Activated CD4-positive, alpha-beta T cell treated with anti-CD3 and anti-CD28 coated beads for 36 hours (primary cell): ENCODE results near the gene PMVK. TPM values are rescaled to one million over a fixed set of nuclear protein-coding genes. Genes with fewer than 3 reads are reported as not detected.

Experiments used
- ATAC-seq: fragments of 200-7000 bp; cut with Tn5 transposase; one replicate; pipeline ENCODE4 v1.10.0; 2021; ENCODE audit warnings: mild to moderate bottlenecking, moderate library complexity
- CTCF ChIA-PET: fragments of 350-600 bp; sonication (Branson Sonifier 250); formaldehyde crosslinking; loops from one replicate; lab custom pipeline; 2021; ENCODE audit warnings: antibody characterized with exemption; lab: Charles Lee
- POLR2A ChIA-PET: fragments of 350-600 bp; sonication (Branson Sonifier 250); formaldehyde crosslinking; loops from one replicate; lab custom pipeline; 2021; ENCODE audit warnings: antibody characterized with exemption, inconsistent platforms; lab: Charles Lee
- DNase-seq: peaks from one replicate; pipeline ENCODE4 v3.0.0-alpha.2; 2020
- H3K27ac Mint-ChIP-seq: one replicate; pipeline ENCODE4 v1.8.0; 2021; ENCODE audit warnings: mixed read lengths
- H3K27me3 Mint-ChIP-seq: one replicate; pipeline ENCODE4 v1.8.0; 2021; ENCODE audit warnings: mixed read lengths
- H3K36me3 Mint-ChIP-seq: one replicate; pipeline ENCODE4 v1.8.0; 2021; ENCODE audit warnings: low read depth, mixed read lengths
- H3K4me1 Mint-ChIP-seq: one replicate; pipeline ENCODE4 v1.8.0; 2021; ENCODE audit warnings: mixed read lengths
- H3K4me3 Mint-ChIP-seq: one replicate; pipeline ENCODE4 v1.8.0; 2021; ENCODE audit warnings: mild to moderate bottlenecking, moderate library complexity, mixed read lengths
- H3K9me3 Mint-ChIP-seq: one replicate; pipeline ENCODE4 v1.8.0; 2021; ENCODE audit warnings: low read depth, mixed read lengths
- intact Hi-C, 2 experiments: fragments of 100-400 bp; cut with DNase I in 1 of 2; cut with micrococcal nuclease in 1 of 2; formaldehyde crosslinking; loops; one replicate each; pipeline versions ENCODE4 v1.14.2 to v1.15.1; 2022 to 2024; cut with DNase I, micrococcal nuclease
- microRNA-seq: library from miRNA; unstranded; fragments of <30 nt; microRNA quantifications from one replicate; pipeline ENCODE4 v1.2.0, GENCODE V29; 2021; ENCODE audit warnings: borderline replicate concordance
- total RNA-seq, 2 experiments: library from RNA; stranded (reverse); gene quantifications; one replicate each; pipeline ENCODE4 v1.2.3, GENCODE V29; 2021

PMVK gene
- total RNA-seq, 2 experiments from 2014 or later: 17.0 to 36.9 TPM

DNA sequence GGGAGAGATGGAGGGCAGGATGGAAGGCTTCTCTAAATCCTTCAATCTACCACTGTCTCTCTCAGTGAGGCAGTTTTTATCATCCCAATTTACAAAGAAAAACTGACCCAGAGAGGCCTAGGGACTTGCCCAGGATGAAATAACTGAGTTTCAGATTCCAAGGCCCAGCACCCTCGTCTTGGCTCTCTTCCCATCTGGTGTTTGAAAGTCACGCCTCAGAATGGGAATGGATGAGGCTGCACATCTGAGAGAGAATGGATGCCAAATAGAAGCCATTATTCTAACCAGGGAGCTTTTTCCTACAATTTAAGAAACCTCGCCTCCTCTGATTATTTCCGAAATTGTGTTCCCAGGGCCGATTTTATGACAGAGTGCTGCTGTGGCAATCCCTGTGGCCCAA is 55.8 kb downstream of the PMVK start:
- peaks cover 2% of the 10 kb centered on the region for H3K27me3 Mint-ChIP-seq
- POLR2A ChIA-PET: no interaction called here
- H3K4me1 Mint-ChIP-seq: no peaks in the 10 kb centered on the region
- ATAC-seq: no peak
- CTCF ChIA-PET: interaction anchor here (0.6 to 2.6 kb wide), 9 partner anchors 11 to 327 kb away, joined by 3 to 18 read pairs (median 4); no protein-coding TSS in a partner anchor
- no peaks in the 10 kb centered on the region for H3K36me3 Mint-ChIP-seq
- H3K27ac Mint-ChIP-seq: no peak overlapping the region
- intact Hi-C loops: no loop called here
- no peaks in the 10 kb centered on the region for H3K9me3 Mint-ChIP-seq
- H3K4me3 Mint-ChIP-seq: no peak overlapping the region
- no peak for DNase-seq

DNA sequence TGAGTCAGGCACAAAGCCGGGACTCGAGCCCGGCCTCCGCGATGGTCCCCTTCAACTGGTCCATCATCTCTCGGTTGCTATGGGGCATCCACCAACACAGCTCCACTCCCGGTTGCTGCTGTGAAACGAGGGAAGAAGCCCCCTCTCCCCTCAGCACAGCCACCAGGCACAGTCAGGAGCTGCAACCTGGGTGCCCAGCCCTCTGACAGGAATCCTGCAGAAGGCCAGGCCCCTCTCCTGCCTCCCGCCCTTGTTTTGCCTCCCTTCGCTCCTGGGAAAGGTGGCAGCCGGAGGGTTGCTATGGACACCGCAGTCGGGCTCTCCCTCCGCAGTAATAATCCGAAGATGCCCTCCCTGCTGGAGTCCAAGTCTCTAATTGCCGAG is 57.5 kb downstream of the PMVK start:
- Mint-ChIP-seq H3K36me3 (no peaks in the 10 kb centered on the region), H3K27ac (no peak overlapping the region), H3K9me3 (no peaks in the 10 kb centered on the region), H3K4me3 (no peak overlapping the region), H3K27me3 (peaks cover 4% of the 10 kb centered on the region), H3K4me1 (peaks cover 5% of the 10 kb centered on the region)
- POLR2A ChIA-PET: no interaction called here
- ATAC-seq (no peak), DNase-seq (no peak)
- CTCF ChIA-PET: interaction anchor here (0.7 to 2.1 kb wide), 27 partner anchors 9 to 463 kb away, joined by 3 to 27 read pairs (median 4); partner anchors contain the start of gene KCNN3
- intact Hi-C loops: loop anchor here (5.0 kb wide), 4 partner anchors 107 to 397 kb away; no protein-coding TSS in a partner anchor

GRCh38 chr1:154878371-154879037 is 58.0 kb downstream of the PMVK start:
- Mint-ChIP-seq H3K36me3 (no peaks in the 10 kb centered on the region), H3K9me3 (no peaks in the 10 kb centered on the region), H3K27me3 (peaks cover 4% of the 10 kb centered on the region), H3K4me1 (peaks cover 10% of the 10 kb centered on the region), H3K27ac (no peak overlapping the region), H3K4me3 (no peak overlapping the region)
- ChIA-PET POLR2A (interaction anchor here (0.6 kb wide), 1 partner anchor 302 kb away, joined by 3 read pairs; no protein-coding TSS in a partner anchor), CTCF (interaction anchor here (0.6 to 2.1 kb wide), 30 partner anchors 8 to 472 kb away, joined by 3 to 27 read pairs (median 4); partner anchors contain the start of gene KCNN3)
- peak; percentile 95 for ATAC-seq
- intact Hi-C loops: loop anchor here (1.0 to 5.0 kb wide), 8 partner anchors 106 to 396 kb away; no protein-coding TSS in a partner anchor
- peak; percentile 87 for DNase-seq

- peaks cover 13% of the 10 kb centered on the region for H3K4me1 Mint-ChIP-seq
- no peak overlapping the region for H3K27ac Mint-ChIP-seq
- no peaks in the 10 kb centered on the region for H3K36me3 Mint-ChIP-seq
- ChIA-PET CTCF (interaction anchor here (0.6 to 2.1 kb wide), 9 partner anchors 12 to 318 kb away, joined by 3 to 27 read pairs (median 5); no protein-coding TSS in a partner anchor), POLR2A (no interaction called here)
- DNase-seq: no peak
- H3K9me3 Mint-ChIP-seq: no peaks in the 10 kb centered on the region
- intact Hi-C loops: loop anchor here (5.0 kb wide), 4 partner anchors 105 to 395 kb away; no protein-coding TSS in a partner anchor
- ATAC-seq: no peak
- H3K27me3 Mint-ChIP-seq: peaks cover 4% of the 10 kb centered on the region
- no peak overlapping the region for H3K4me3 Mint-ChIP-seq
Observed at GRCh38 chr1:154877370-154877974, 59.0 kb downstream of the PMVK start.

DNA sequence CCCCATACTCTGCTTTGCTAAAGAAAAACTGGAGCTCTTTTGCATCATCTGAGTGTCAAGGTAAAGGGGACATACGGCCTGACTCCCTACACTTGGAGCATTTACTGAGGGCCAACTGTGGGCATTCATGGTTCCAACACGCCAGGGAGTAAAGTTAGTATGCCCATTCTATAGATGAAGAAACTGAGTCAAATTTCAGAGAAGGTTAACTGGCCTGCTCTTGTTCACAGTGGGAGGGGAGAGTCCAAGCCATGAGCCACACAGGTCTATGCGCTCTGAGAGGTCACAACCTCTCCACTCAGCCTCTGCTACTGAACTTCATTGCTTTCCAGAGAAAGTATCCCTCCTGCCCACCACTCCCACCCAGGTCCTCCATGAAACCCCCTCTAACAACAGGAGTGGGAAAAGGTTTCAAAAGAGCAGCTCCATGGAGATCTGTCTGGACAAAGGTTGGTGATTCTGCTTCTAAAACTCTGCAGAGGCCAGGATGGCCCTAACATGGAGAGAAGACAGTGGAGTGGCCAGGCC is 59.6 kb downstream of the PMVK start:
- H3K27me3 Mint-ChIP-seq: peaks cover 6% of the 10 kb centered on the region
- no peaks in the 10 kb centered on the region for H3K9me3 Mint-ChIP-seq
- POLR2A ChIA-PET: no interaction called here

More for the DNA sequence above, 59.6 kb downstream of the PMVK start:
- DNase-seq (no peak), ATAC-seq (no peak)
- CTCF ChIA-PET: interaction anchor here (0.6 to 2.1 kb wide), 8 partner anchors 11 to 317 kb away, joined by 3 to 11 read pairs (median 4); no protein-coding TSS in a partner anchor
- intact Hi-C loops: loop anchor here (5.0 kb wide), 4 partner anchors 105 to 395 kb away; no protein-coding TSS in a partner anchor
- Mint-ChIP-seq H3K4me1 (peaks cover 13% of the 10 kb centered on the region), H3K4me3 (no peak overlapping the region), H3K36me3 (no peaks in the 10 kb centered on the region), H3K27ac (no peak overlapping the region)

Small RNAs within 50 kb of the gene (microRNA-seq; reads per million reads assigned to microRNA genes)
- gene MIR4258: not detected

Other genes starting within 250 kb of the PMVK start
- gene KCNN3, start 66.4 kb downstream of the PMVK start, total RNA-seq: under 1 TPM; 0.18 to 0.25 TPM
- 10 to 100 TPM; 22.6 to 28.1 TPM for gene PBXIP1, start 19.4 kb upstream of the PMVK start, total RNA-seq
- 10 to 100 TPM; 24.5 to 25.6 TPM for gene PYGO2, start 25.1 kb upstream of the PMVK start, total RNA-seq
- 10 to 100 TPM; 45.9 to 65.7 TPM for gene SHC1, start 34.0 kb upstream of the PMVK start, total RNA-seq
- gene CKS1B, start 38.0 kb upstream of the PMVK start, total RNA-seq: 100 to 1,000 TPM; 190 to 196 TPM
- 10 to 100 TPM; 38.0 to 42.4 TPM for gene FLAD1, start 46.6 kb upstream of the PMVK start, total RNA-seq
- under 1 TPM; 0.79 to 0.80 TPM for gene LENEP, start 56.9 kb upstream of the PMVK start, total RNA-seq
- gene ZBTB7B, start 66.1 kb upstream of the PMVK start, total RNA-seq: 100 to 1,000 TPM in 1 of 2 experiments, 10 to 100 TPM in 1; 94.0 to 105 TPM
- gene DCST2, start 97.1 kb upstream of the PMVK start, total RNA-seq: under 1 TPM; 0.46 to 0.67 TPM
- gene DCST1, start 97.1 kb upstream of the PMVK start, total RNA-seq: not detected
- gene ADAM15, start 114.6 kb upstream of the PMVK start, total RNA-seq: 10 to 100 TPM; 42.4 to 48.8 TPM
- 1 to 10 TPM; 6.3 to 6.5 TPM for gene EFNA4, start 127.0 kb upstream of the PMVK start, total RNA-seq
- 1 to 10 TPM; 5.1 to 6.9 TPM for gene EFNA3, start 142.1 kb upstream of the PMVK start, total RNA-seq
- gene EFNA1, start 191.2 kb upstream of the PMVK start, total RNA-seq: 1 to 10 TPM in 1 of 2 experiments, under 1 TPM in 1; 0.82 to 1.1 TPM
- gene SLC50A1, start 199.1 kb upstream of the PMVK start, total RNA-seq: 10 to 100 TPM; 50.2 to 58.0 TPM
- gene DPM3, start 203.8 kb upstream of the PMVK start, total RNA-seq: 10 to 100 TPM; 29.8 to 34.3 TPM
- 100 to 1,000 TPM; 125 to 300 TPM for gene KRTCAP2, start 236.6 kb upstream of the PMVK start, total RNA-seq
- gene TRIM46, start 237.1 kb upstream of the PMVK start, total RNA-seq: 1 to 10 TPM; 6.3 to 6.9 TPM